NK-92 treated with Interleukin-12 subunit alpha and Interleukin-12 subunit beta, amount 100 ng/mL, for 24 hours (cell line): Measurements from ENCODE around the gene MGST2.

Experiments
- DNase-seq: peaks from one replicate; lab custom pipeline; 2025; lab: John Stamatoyannopoulos, UW

Gene MGST2

GRCh38 chr4:139643042-139643895 lies 22.4 kb upstream of the MGST2 start:
- no peak for DNase-seq

- DNase-seq: no peak
These were observed 20.2 kb upstream of the MGST2 start for GRCh38 chr4:139645458-139645857.

- no peak for DNase-seq
These were observed 18.4 kb upstream of the MGST2 start for GRCh38 chr4:139647184-139647583.

- DNase-seq: no peak
These were observed 17.7 kb upstream of the MGST2 start for GRCh38 chr4:139647952-139648351.

- peak; percentile 23 for DNase-seq
These were observed 14.1 kb upstream of the MGST2 start for GRCh38 chr4:139651282-139652194.

GRCh38 chr4:139654516-139654915 lies 11.1 kb upstream of the MGST2 start:
- no peak for DNase-seq

GRCh38 chr4:139655116-139655515 lies 10.5 kb upstream of the MGST2 start:
- peak; percentile 17 for DNase-seq

- DNase-seq: peak; percentile 22
These were observed 8.8 kb upstream of the MGST2 start for GRCh38 chr4:139656614-139657486.

GRCh38 chr4:139658185-139658584 lies 7.4 kb upstream of the MGST2 start:
- peak; percentile 19 for DNase-seq

GRCh38 chr4:139658586-139659382 lies 6.8 kb upstream of the MGST2 start:
- DNase-seq: no peak

GRCh38 chr4:139659735-139660424 lies 5.7 kb upstream of the MGST2 start:
- DNase-seq: no peak

- DNase-seq: no peak
These were observed 5.0 kb upstream of the MGST2 start for GRCh38 chr4:139660568-139661043.

GRCh38 chr4:139663561-139664138 lies 2.0 kb upstream of the MGST2 start:
- DNase-seq: no peak

- no peak for DNase-seq
These were observed 1.2 kb upstream of the MGST2 start for GRCh38 chr4:139664442-139664841.

- DNase-seq: no peak
These were observed 435 bp upstream of the MGST2 start for GRCh38 chr4:139665079-139665689.

- no peak for DNase-seq
These were observed 1.2 kb downstream of the MGST2 start for GRCh38 chr4:139666735-139667281.

GRCh38 chr4:139668036-139668435 lies 2.4 kb downstream of the MGST2 start:
- no peak for DNase-seq

- no peak for DNase-seq
These were observed 3.1 kb downstream of the MGST2 start for GRCh38 chr4:139668658-139669201.

GRCh38 chr4:139669335-139669734 lies 3.7 kb downstream of the MGST2 start:
- no peak for DNase-seq
